ENCODE data around the gene BTBD9. TPM values are rescaled to one million over a fixed set of nuclear protein-coding genes. Genes with fewer than 3 reads are reported as not detected.

The BTBD9 gene
- total and polyA plus RNA-seq, 3 donors from 2014 or later, result 11.4 to 32.8 (median 29.5) TPM

DNA sequence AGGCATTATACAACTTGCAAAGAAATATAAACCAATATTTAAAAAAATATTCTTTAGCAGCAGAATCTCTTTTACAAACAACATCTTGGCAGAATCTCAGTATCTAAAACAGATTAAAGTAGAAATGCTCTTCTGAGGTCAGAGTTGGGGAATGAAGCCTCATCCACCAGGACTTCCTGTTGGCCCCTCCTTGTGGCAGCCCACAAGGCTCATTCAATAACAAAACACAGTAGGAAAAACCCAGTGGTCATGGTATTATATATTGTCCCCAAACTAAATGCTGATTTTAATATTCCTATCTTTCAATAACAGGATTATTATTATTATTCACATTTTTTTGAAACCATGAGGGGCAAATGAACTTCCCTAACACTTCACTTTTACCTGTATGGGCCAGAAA lies 368.6 kb downstream of the BTBD9 start:
- Histone ChIP-seq H3K4me3 (no peak overlapping the region), H3K27ac (no peak overlapping the region), H3K36me3 (ENCODE audit: low read depth, missing control alignments) (no peaks in the 10 kb centered on the region), H3K4me1 (no peaks in the 10 kb centered on the region), H3K27me3 (no peaks in the 10 kb centered on the region), H3K9me3 (no peaks in the 10 kb centered on the region)
- no peak for DNase-seq
- TF ChIP-seq POLR2A (IDR thresholded peaks at IDR 0.05), result no peak
- no peak for TF ChIP-seq CTCF (IDR thresholded peaks at IDR 0.05)
- intact Hi-C loops (cut with DNase I; ENCODE audit: low total_unique reads), result no loop called here

DNA sequence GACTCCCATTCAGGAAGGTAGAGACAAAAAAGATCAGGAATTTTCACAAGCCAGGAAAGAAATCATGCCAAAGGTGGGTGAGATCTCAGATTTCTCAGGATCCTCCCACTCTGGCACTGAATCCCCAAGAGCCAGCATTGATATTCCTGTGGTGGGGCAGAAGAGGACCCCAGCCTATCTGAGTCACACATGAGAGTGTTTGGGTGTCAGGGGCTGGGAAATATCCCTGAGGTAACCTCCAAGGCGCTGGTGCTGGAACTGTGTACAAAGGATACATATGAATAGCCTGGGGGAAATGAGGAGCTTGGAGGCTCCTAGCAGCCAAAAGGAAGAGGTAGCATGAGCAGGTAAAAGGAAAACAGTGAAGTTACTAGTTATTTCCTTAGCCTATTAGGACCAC lies 369.4 kb downstream of the BTBD9 start:
- WGBS, 2 donors, result 90 to 96% methylated on average over 1 of the region's 1 CpG
- DNase-seq, result no peak
- no peak overlapping the region for H3K27ac ChIP-seq
- TF ChIP-seq CTCF (IDR thresholded peaks at IDR 0.05) (no peak), POLR2A (IDR thresholded peaks at IDR 0.05) (no peak)
- H3K36me3 ChIP-seq (ENCODE audit: low read depth, missing control alignments), result no peaks in the 10 kb centered on the region
- no peaks in the 10 kb centered on the region for H3K27me3 ChIP-seq
- no peaks in the 10 kb centered on the region for H3K4me1 ChIP-seq
- intact Hi-C loops (cut with DNase I; ENCODE audit: low total_unique reads), result no loop called here
- no peaks in the 10 kb centered on the region for H3K9me3 ChIP-seq
- no peak overlapping the region for H3K4me3 ChIP-seq

DNA sequence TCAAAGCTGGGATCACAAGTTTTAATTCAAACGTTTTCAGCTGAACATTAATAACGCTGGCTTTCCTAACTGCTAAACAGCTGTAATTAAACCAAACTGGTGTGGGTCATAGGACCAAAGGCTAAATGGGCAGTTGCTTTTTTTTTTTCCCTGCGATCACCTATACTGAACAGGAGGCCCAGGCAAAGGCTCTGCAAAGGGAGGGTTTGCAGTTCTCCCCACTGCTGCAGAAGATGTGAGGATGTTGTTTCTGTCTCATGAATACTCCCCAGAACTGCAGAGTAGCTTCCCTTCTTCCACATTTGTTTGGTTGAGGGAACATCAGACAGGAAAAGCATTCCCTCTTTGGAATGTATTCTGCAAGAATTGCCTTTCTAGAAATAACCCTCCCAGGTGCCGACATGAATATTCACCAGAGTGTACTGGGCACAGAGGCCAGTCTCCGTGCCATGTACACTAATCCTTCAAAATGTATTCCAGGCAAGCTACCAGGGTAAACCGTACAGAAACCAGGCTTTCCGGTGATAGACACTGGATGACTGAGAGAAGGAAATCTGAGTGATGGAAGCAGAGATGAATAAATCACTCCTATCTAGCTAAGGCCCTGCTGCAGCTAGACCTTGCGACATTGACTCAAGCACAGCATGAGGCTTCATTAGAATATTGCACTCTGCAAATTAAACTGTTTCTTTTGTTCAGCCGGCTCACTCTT lies 370.1 kb downstream of the BTBD9 start:
- intact Hi-C loops (cut with DNase I; ENCODE audit: low total_unique reads), result no loop called here
- 79 to 82% methylated on average over 9 of the region's 9 CpGs for WGBS, 2 donors
- H3K27me3 ChIP-seq, result no peaks in the 10 kb centered on the region
- no peaks in the 10 kb centered on the region for H3K36me3 ChIP-seq (ENCODE audit: low read depth, missing control alignments)
- H3K4me3 ChIP-seq, result no peak overlapping the region
- no peak for DNase-seq
- no peaks in the 10 kb centered on the region for H3K9me3 ChIP-seq
- no peak overlapping the region for H3K27ac ChIP-seq
- TF ChIP-seq CTCF (IDR thresholded peaks at IDR 0.05), result no peak
- no peak for TF ChIP-seq POLR2A (IDR thresholded peaks at IDR 0.05)
- H3K4me1 ChIP-seq, result no peaks in the 10 kb centered on the region

- no peaks in the 10 kb centered on the region for H3K27me3 ChIP-seq
- no peak for TF ChIP-seq POLR2A (IDR thresholded peaks at IDR 0.05)
- no peak for TF ChIP-seq CTCF (IDR thresholded peaks at IDR 0.05)
- WGBS, 2 donors, result 49 to 61% methylated on average over 4 of the region's 4 CpGs
- DNase-seq, result no peak
- intact Hi-C loops (cut with DNase I; ENCODE audit: low total_unique reads), result no loop called here
- no peaks in the 10 kb centered on the region for H3K36me3 ChIP-seq (ENCODE audit: low read depth, missing control alignments)
- no peaks in the 10 kb centered on the region for H3K4me1 ChIP-seq
- H3K9me3 ChIP-seq, result no peaks in the 10 kb centered on the region
- H3K27ac ChIP-seq, result no peak overlapping the region
- H3K4me3 ChIP-seq, result no peak overlapping the region
Observed at GRCh38 chr6:38268342-38268741, 371.4 kb downstream of the BTBD9 start.

- DNase-seq, result no peak
- H3K4me1 ChIP-seq, result no peaks in the 10 kb centered on the region
- intact Hi-C loops (cut with DNase I; ENCODE audit: low total_unique reads), result no loop called here
- no peaks in the 10 kb centered on the region for H3K36me3 ChIP-seq (ENCODE audit: low read depth, missing control alignments)
- no peak overlapping the region for H3K27ac ChIP-seq
- no peak overlapping the region for H3K4me3 ChIP-seq
- WGBS, 2 donors, result 90 to 95% methylated on average over 7 of the region's 7 CpGs
- H3K27me3 ChIP-seq, result no peaks in the 10 kb centered on the region
- no peaks in the 10 kb centered on the region for H3K9me3 ChIP-seq
- TF ChIP-seq CTCF (IDR thresholded peaks at IDR 0.05) (no peak), POLR2A (IDR thresholded peaks at IDR 0.05) (no peak)
Observed at GRCh38 chr6:38266921-38267354, 372.8 kb downstream of the BTBD9 start.
